Measurements from ENCODE around the gene DLG2.

- no peak for TF ChIP-seq POLR2AphosphoS5 (IDR thresholded peaks at IDR 0.05)
- TF ChIP-seq POLR2A (IDR thresholded peaks at IDR 0.05): no peak
These were observed 2104.2 kb downstream of the DLG2 start for GRCh38 chr11:83522911-83523310.
